Epithelial cell of prostate (primary cell): ENCODE data around the gene PRKACG.

ENCODE experiments used
- DNase-seq: peaks from one replicate; pipeline ENCODE4 v3.0.0-alpha.2; 2011; ENCODE audit warnings: low read depth, low spot score
- H3K27ac ChIP-seq: fragments of 450-650 bp; 2 replicates; pipeline ENCODE4 v1.5.1; 2017; ENCODE audit warnings: mild to moderate bottlenecking

The PRKACG gene

GRCh38 chr9:69028754-69029153, 14.8 kb upstream of the PRKACG start:
- no peak for DNase-seq
- no peak overlapping the region for H3K27ac ChIP-seq

GRCh38 chr9:69027355-69028097, 13.6 kb upstream of the PRKACG start:
- H3K27ac ChIP-seq: no peak overlapping the region
- DNase-seq: no peak

GRCh38 chr9:69023650-69024049, 9.7 kb upstream of the PRKACG start:
- H3K27ac ChIP-seq: no peak overlapping the region
- DNase-seq: no peak

- no peak for DNase-seq
- H3K27ac ChIP-seq: no peak overlapping the region
Measured at GRCh38 chr9:69020301-69021145, 6.6 kb upstream of the PRKACG start.

- no peak overlapping the region for H3K27ac ChIP-seq
- no peak for DNase-seq
Measured at GRCh38 chr9:69019808-69020207, 5.9 kb upstream of the PRKACG start.

GRCh38 chr9:69018737-69019136, 4.8 kb upstream of the PRKACG start:
- no peak overlapping the region for H3K27ac ChIP-seq
- no peak for DNase-seq

- no peak overlapping the region for H3K27ac ChIP-seq
- no peak for DNase-seq
Measured at GRCh38 chr9:69016191-69017096, 2.5 kb upstream of the PRKACG start.

GRCh38 chr9:69013382-69013727, 558 bp downstream of the PRKACG start:
- DNase-seq: no peak
- no peak overlapping the region for H3K27ac ChIP-seq

GRCh38 chr9:69012696-69013381, 1.1 kb downstream of the PRKACG start:
- DNase-seq: no peak
- H3K27ac ChIP-seq: no peak overlapping the region

- DNase-seq: peak; percentile 52
- no peak overlapping the region for H3K27ac ChIP-seq
Measured at GRCh38 chr9:69009708-69010107, 4.2 kb downstream of the PRKACG start.

- no peak overlapping the region for H3K27ac ChIP-seq
- no peak for DNase-seq
Measured at GRCh38 chr9:69004836-69005235, 9.1 kb downstream of the PRKACG start.

GRCh38 chr9:69003051-69003450, 10.9 kb downstream of the PRKACG start:
- DNase-seq: no peak
- H3K27ac ChIP-seq: no peak overlapping the region

GRCh38 chr9:69001921-69002320, 12.0 kb downstream of the PRKACG start:
- DNase-seq: no peak
- no peak overlapping the region for H3K27ac ChIP-seq

GRCh38 chr9:68999393-69000105, 14.4 kb downstream of the PRKACG start:
- no peak overlapping the region for H3K27ac ChIP-seq
- DNase-seq: peak; percentile 20

GRCh38 chr9:68998812-68999211, 15.1 kb downstream of the PRKACG start:
- no peak for DNase-seq

GRCh38 chr9:68998385-68998784, 15.5 kb downstream of the PRKACG start:
- no peak for DNase-seq
- no peak overlapping the region for H3K27ac ChIP-seq

More at GRCh38 chr9:68998812-68999211, 15.1 kb downstream of the PRKACG start:
- H3K27ac ChIP-seq: no peak overlapping the region

GRCh38 chr9:68997666-68998065, 16.2 kb downstream of the PRKACG start:
- H3K27ac ChIP-seq: no peak overlapping the region

GRCh38 chr9:68996462-68996861, 17.5 kb downstream of the PRKACG start:
- DNase-seq: no peak
- no peak overlapping the region for H3K27ac ChIP-seq

More at GRCh38 chr9:68997666-68998065, 16.2 kb downstream of the PRKACG start:
- no peak for DNase-seq

- no peak for DNase-seq
- H3K27ac ChIP-seq: no peak overlapping the region
Measured at GRCh38 chr9:68995776-68996175, 18.1 kb downstream of the PRKACG start.
